ENCODE measurements around the gene SLC10A3.

The SLC10A3 gene

DNA sequence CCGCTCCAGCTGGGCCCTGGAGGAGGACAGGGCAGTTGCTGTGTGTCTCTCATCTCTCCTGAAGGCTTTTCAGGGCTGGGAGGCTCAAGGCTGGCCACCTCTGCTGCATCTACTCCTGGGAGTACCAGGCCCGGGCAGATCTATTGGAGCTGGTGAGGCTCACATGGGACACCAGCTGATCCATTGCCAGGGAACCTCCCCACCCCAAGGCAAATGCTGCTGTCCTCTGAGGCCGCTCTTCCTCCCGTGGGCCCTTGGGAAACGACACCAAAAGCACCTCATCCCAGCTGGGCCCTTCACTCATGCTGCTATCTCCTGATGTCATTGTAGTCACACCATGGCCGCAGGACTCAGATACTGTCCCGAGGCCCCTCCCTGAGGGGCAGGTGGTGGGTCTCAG is 7.6 kb downstream of the SLC10A3 start:
- DNase-seq, result no peak

DNA sequence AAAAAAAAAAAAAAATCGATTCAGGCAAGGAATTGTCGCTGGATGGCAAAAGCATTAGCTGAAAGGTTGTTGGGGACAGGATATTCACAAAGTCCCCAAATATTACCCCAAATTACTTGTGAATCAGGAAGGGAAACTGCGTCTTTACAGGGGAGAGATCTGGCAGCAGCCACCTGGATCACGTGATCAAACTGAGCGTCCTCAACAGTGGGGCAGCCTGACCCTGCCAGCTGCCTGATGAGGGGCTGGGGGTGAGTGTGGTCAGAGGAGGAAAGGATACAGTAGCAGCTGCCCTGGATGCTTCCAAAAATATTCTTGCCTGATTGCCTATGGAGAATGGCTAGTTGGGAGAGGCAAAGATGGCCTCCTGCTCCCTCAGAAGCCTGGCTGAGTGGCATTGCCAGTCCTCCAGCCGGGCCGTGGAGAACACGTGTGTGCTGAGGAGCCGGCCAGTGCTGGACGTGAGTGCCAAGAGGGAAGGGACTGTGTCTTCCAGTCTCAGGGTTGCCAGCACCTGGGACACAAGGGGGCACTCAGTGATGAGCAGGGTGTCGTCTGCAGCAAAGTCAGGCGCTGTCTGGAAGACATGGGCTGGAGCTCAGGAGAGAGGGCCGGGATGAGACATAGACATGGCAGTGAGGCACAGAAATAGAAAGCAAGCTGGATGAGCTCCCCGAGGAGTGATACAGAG is 8.4 kb downstream of the SLC10A3 start:
- no peak for DNase-seq

DNA sequence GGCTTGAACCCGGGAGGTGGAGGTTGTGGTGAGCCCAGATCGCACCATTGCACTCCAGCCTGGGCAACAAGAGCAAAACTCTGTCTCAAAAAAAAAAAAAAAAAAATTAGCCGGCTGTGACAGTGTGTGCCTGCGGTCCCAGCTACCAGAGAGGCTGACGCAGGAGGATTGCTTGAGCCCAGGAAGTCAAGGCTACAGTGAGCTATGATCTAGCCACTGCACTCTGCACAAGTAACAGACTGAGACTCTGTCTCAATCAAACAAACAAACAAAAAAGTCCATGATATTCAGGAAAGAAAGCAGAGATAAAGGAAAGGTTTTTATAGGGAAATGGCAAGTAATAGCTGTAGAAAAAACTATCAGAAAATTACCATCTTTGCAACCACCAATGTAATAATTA is 9.2 kb downstream of the SLC10A3 start:
- no peak for DNase-seq

DNA sequence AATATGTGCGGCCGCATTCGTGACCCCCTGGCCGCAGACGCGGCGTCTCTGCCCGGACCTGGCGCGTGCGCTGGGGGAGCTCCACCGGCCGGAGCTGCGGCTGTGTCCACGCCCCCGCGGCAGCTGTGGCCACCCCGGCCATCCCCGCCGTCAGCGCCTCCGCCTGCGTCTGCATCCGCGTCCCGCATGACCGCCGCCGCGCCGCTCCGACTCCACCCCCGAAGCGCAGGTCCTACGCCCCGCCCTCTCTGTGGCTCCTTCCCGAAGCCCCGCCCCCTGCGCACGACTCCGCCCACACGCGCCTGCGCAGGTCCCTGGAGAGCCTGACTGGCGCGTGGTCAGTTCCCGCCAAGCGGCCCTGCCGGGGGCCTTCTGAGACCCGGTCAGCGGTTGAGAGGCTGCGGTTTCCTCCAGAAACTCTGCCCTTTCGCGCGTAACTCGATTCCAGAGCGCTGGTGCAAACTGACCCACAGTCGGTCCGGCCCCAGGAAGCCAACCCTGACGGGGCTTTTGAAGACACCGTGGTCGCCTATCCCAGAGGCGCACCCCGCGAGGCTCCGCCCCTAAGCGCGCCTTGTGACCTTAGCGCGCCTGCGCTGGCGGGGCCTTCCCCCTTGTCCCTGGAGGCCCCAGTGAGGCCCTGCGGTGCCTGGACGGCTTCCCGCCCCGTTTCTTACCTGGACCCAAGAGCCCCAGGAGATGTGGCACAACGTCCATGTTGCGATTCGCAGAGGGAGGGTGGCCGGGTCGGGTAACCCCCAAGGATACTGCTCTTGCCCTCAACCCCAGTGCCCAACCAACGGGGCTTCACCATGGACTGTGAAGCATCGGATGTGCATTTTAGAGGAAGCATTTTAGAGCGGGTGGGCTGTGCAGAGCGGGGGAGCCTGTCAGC is 11.5 kb downstream of the SLC10A3 start, which contains the start of gene LAGE3:
LAGE3 (minus strand) TSS at position 554 of the 895 bp plus-strand sequence; CDS start at position 188, 366 bp downstream.
- peak; percentile 88 for DNase-seq

DNA sequence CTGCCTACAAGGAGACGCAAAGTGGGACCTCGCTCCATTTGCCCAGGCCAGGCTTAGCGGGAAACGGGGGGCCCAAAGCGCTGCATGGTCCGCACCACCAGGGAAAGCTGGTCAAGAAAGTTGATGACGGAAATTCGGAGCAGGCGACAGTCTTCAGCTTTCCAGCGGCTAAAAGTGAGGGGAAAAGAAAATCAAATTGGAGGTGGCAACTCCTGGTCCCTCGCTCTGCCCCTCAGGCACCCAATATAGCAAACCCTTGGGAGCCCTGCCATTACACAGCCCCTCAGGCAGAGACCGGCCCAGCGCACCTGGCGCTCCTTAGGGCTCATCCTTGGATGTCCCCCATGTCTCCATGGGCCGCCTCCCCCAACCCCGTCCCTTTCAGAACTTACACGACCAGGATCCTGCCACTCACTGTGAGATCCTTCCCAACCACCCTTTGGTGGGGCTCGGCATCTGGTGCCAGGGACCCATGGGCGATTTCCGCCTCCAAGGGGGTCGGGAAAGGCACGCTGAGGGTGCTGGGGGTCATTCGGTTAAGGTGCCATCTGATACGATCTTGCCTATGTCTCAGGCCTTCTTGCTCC is 12.4 kb downstream of the SLC10A3 start:
- no peak for DNase-seq

DNA sequence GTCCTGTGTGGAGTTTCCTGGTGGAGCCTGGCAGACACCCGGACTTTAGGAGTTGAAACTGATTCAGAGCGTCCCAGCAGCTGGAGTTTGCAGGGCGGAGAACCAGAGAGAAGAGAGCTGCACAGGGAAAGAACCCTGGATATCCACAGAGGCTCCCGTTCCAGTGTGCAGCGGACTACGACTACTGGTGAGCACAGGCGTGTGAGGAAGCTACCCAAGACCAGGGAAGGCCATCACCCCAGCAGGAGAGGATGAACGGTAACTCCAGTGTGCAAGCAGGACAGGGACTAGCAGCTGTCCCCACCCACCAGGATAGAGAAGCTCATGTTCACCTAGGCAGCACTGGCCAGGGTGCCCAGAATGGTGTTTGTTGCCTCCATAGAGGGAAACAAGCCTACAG is 13.6 kb downstream of the SLC10A3 start:
- no peak for DNase-seq

DNA sequence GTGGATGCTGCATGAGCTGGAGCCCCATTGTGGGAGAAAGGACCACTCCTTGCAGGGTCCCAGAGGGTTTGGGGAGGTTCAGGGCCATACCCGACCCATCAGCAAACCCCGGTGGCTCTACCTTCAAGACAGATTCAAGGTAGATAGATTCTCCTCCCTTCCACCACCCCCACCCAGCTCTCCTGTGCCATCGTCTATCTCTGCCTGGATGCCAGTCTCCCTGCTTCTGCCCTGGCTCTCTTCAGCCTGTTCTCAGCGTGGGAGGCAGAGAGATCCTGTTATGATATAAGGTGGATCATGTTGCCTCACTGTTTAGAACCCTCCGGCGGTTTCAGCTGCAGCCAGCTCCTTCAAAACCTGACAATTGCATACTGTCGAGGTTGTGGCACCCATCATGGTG is 16.7 kb downstream of the SLC10A3 start:
- DNase-seq, result no peak

DNA sequence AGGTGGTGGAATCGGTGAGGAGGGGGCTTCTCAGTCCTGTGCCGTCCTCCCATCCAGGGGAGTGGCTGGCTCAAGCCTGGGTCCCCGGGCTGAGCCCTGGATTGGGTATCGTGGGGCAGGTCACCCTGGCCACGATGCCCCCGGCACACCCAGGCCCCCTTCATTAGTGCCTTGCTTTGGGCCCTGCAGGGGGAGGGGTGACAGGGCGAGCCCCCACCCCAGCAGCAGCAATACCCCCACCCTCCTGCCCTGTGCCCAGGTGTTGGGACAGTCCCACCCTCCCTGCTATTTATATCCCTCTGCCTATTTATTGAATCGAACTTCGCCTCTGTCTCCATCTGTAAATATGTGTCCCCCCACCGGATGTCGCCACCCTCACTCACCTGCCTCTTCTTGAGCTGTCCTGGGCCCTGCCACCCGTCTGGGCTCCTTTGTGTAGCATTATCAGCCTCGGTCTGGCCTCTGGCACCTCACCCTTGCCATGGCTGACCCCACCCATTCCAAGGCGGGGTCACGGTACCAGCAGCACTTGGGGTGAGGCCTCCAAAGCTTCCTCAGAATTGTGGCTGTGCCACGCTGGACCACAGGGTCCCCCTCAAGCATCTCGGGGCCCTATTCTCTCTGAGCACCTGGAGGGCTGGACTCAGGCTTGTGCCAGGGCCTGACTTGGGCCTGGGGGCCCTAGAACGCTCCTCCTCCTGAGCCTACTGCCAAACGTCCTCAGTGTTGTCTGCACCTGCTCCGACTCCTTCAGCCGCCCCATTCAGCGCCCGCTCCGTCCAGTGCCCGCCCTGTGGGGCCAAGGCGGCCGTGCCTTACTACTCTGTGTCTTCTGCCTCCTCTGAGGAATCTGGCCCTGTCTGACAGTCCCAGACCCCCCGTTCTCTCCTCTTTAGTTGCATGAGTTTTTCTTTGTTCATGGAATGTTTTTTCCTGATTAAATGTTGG is 17.5 kb downstream of the SLC10A3 start:
- DNase-seq, result no peak

- no peak for DNase-seq
Observed at GRCh38 chrX:154471839-154472684, 18.4 kb downstream of the SLC10A3 start.

DNA sequence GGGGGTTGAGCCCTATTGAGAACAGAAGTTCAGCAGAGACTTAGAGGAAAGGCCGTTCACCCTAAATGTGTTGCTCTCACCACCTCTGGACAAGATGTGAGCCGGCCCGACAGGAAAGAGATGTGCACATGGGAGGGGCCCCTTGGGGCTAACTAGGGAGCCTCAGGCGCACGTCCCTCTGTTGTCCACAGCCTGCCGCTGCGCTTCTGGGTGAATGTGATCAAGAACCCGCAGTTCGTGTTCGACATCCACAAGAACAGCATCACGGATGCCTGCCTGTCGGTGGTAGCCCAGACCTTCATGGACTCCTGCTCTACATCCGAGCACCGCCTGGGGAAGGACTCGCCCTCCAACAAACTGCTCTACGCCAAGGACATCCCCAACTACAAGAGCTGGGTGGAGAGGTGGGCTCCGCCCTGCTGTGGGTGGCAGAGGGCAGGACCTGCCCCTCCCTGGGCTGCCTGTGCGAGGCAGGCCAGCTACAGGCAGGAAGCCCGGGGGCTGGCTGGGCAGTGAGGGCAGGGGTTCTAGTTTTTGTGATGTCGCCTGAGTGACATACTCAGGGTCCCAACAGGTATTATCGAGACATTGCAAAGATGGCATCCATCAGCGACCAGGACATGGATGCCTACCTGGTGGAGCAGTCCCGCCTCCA is 19.4 kb downstream of the SLC10A3 start:
- no peak for DNase-seq

DNA sequence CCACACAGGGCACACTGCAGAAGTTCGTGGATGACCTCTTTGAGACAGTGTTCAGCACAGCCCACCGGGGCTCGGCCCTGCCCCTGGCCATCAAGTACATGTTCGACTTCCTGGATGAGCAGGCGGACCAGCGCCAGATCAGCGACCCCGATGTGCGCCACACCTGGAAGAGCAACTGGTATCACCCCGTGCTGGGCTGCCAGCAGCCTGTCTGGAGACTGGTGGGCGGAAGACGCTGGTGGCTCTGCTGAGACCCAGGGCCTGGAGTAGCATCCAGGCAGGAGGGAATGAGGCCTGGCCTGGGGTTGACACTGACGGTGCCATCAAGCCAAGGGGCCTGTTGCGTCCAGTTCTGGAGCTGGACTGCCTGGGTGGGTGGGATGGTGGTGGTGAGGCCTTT is 20.0 kb downstream of the SLC10A3 start:
- no peak for DNase-seq

- DNase-seq, result no peak
Observed at GRCh38 chrX:154469880-154470279, 20.5 kb downstream of the SLC10A3 start.

DNA sequence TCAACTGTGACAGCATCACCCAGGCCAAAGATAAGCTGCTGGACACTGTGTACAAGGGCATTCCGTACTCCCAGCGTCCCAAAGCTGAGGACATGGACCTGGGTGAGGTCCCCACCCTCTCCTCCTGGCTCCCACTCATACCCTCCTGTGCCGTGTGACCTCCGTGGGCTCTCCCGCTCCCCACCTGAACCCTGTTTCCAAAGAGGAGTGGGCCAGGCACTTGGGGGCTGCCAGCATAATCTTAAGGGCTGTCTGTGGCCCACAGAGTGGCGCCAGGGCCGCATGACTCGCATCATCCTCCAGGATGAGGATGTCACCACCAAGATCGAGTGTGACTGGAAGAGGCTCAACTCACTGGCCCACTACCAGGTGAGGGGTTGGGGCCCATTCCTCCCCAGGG is 21.3 kb downstream of the SLC10A3 start:
- no peak for DNase-seq

GRCh38 chrX:154468217-154468616 is 22.2 kb downstream of the SLC10A3 start:
- no peak for DNase-seq

DNA sequence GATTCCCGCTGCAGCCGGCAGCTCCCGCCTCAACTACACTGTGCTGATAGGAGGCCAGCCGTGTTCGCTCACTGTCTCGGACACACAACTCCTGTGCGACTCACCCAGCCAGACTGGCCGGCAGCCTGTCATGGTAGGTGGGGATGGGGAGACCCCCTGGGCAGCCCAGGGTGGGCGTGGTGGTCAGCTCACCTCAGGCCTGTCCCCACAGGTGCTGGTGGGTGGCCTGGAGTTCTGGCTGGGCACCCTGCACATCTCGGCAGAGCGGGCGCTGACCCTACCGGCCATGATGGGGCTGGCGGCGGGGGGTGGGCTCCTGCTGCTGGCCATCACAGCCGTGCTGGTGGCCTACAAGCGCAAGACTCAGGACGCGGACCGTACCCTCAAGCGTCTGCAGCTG is 22.9 kb downstream of the SLC10A3 start:
- no peak for DNase-seq

- DNase-seq, result no peak
Observed at GRCh38 chrX:154466907-154467306, 23.5 kb downstream of the SLC10A3 start.

- DNase-seq, result no peak
Observed at GRCh38 chrX:154466036-154466435, 24.4 kb downstream of the SLC10A3 start.

DNA sequence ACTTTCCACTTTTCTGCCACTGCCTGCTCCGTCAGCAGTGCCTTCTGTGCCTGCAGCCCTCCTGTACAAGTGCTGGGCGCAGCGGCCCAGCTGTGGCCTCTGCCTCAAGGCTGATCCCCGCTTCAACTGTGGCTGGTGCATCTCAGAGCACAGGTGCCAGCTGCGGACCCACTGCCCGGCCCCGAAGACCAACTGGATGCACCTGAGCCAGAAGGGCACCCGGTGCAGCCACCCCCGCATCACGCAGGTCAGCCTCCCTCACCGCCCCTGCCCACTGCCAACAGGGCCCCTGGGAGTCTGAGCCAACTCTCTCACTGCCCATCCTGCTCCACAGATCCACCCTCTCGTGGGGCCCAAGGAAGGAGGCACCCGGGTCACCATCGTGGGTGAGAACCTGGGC is 24.8 kb downstream of the SLC10A3 start:
- no peak for DNase-seq

GRCh38 chrX:154464806-154465365 is 25.5 kb downstream of the SLC10A3 start:
- no peak for DNase-seq

DNA sequence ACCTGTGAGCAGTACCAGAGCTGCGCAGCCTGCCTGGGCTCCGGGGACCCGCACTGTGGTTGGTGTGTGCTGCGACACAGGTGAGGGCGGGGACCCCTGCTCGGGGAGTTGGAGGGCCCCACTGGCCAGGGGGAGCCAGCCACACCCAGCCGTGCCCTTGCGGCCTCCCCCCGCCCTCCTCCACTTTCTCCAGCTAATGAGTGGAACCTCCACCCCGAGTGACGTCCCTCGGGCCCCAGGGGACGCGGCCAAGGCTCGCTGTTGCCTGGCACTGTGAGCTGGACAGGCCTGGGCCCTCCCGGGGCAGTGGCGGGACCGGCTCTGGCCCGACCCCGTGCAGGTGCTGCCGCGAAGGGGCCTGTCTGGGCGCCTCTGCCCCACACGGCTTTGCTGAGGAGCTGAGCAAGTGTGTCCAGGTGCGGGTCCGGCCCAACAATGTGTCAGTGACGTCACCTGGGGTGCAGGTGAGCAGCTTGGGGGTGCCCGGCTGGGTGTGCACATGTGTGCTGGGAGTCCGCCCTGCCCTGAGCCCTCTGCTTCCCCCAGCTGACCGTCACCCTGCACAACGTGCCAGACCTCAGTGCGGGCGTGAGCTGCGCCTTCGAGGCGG is 26.7 kb downstream of the SLC10A3 start:
- no peak for DNase-seq
